DOHH2 (cell line): ENCODE data around the gene ACADS.

Experiments
- EZH2phosphoT487 ChIP-seq: fragments of 200-600 bp; sonication (generic); IDR thresholded peaks from 2 replicates; pipeline ENCODE4 v1.6.1; 2017; ENCODE audit warnings: borderline replicate concordance, mild to moderate bottlenecking, antibody characterized with exemption, low read length, moderate library complexity, mixed read lengths
- TF ChIP-seq, protein P1 (sequence below): fragments of 200-600 bp; sonication (generic); IDR thresholded peaks from one replicate; pipeline ENCODE4 v1.5.1; 2014; ENCODE audit warnings: antibody characterized with exemption, mild to moderate bottlenecking, low read depth, low read length; ENCODE audit not compliant: poor library complexity, severe bottlenecking

- TF ChIP-seq, protein P1, sequence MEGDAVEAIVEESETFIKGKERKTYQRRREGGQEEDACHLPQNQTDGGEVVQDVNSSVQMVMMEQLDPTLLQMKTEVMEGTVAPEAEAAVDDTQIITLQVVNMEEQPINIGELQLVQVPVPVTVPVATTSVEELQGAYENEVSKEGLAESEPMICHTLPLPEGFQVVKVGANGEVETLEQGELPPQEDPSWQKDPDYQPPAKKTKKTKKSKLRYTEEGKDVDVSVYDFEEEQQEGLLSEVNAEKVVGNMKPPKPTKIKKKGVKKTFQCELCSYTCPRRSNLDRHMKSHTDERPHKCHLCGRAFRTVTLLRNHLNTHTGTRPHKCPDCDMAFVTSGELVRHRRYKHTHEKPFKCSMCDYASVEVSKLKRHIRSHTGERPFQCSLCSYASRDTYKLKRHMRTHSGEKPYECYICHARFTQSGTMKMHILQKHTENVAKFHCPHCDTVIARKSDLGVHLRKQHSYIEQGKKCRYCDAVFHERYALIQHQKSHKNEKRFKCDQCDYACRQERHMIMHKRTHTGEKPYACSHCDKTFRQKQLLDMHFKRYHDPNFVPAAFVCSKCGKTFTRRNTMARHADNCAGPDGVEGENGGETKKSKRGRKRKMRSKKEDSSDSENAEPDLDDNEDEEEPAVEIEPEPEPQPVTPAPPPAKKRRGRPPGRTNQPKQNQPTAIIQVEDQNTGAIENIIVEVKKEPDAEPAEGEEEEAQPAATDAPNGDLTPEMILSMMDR: no peak
- no peak for TF ChIP-seq EZH2phosphoT487
These were observed 8.6 kb downstream of the ACADS start for GRCh38 chr12:120734210-120734609.
